NOMO-1 (cell line): ENCODE results near the gene MRS2.
"Not testable (repeated sequence)": the region's sequence is repeated elsewhere in the genome, so short reads cannot be mapped to it uniquely, and the experiment has no call there.

Experiments used
- DNase-seq, 2 experiments: peaks; one replicate each; lab custom pipeline; 2025; ENCODE audit not compliant: unreplicated experiment in 2 of 2; lab: John Stamatoyannopoulos, UW

The MRS2 gene, protein sequence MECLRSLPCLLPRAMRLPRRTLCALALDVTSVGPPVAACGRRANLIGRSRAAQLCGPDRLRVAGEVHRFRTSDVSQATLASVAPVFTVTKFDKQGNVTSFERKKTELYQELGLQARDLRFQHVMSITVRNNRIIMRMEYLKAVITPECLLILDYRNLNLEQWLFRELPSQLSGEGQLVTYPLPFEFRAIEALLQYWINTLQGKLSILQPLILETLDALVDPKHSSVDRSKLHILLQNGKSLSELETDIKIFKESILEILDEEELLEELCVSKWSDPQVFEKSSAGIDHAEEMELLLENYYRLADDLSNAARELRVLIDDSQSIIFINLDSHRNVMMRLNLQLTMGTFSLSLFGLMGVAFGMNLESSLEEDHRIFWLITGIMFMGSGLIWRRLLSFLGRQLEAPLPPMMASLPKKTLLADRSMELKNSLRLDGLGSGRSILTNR

DNA sequence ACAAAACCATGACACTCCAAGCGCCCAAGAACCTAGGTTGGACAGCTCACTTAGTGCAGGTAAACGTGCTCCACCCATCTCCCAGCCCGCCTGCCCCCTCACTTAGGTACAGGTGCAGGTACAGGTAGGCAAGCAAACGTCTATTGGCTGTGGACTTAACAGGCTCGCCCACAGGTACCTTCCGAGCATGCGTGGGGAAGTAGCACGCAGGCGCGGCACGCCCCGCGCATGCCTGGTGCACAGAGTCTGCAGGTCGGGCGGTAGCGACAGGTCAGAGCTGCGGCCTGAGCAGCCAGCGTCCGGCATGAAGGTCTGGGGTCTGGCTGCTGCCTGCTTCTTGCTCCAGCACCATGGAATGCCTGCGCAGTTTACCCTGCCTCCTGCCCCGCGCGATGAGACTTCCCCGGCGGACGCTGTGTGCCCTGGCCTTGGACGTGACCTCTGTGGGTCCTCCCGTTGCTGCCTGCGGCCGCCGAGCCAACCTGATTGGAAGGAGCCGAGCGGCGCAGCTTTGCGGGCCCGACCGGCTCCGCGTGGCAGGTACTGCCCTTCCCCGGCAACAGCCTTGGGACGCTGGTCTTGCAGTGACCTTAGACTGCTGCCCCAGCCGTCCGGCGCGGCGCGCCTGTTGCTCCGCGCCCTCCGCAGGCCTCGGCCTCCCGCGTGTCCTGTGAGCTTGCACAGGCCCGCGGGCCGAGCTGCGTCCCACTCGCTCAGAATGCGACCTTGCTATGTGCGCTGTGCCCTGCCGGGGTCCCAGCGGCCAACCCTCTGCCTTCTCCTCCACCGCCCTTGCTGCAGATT lies at the start of gene MRS2:
MRS2 (plus strand) TSS at position 240 of the 804 bp plus-strand sequence; CDS start at position 351, 111 bp downstream.
- peak; percentile 33 to 55 for DNase-seq

DNA sequence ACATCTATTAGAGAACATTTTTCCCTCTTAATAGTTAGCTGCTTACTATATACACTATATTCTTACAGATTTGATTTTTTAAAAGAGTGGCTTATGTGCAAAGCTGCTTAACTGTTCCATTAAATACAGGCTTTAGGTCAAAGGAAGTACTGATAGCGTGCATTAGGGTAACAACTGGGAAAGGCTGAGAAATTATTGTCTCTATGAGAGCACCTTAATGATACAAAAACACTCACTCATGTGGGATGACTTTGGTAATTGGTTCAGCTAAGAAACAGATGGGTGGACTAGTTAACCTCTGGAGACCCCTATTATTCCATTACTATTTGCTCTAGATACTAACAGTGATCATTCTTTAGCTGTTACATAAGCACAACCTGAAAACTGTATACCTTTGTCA lies 48.9 kb upstream of the MRS2 start:
- no peak for DNase-seq

DNA sequence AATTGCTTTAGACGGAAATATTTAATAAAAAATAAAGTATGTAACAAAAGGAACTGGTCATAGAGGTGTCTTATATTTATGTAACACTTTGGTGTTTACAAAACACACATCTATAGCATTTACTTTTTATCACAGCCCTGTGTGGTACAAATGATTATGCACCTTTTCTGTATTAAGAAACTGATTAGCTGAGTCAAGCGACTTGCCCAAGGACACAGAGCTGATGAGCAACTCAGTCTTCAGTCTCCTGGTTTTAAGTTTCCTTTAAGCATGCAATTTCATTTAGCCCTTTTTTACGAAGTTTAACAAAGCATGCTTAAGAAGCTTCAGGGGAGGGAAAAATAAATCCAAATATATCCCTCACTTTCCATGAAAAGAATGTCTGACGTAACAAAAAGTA lies 47.3 kb upstream of the MRS2 start:
- DNase-seq = no peak

DNA sequence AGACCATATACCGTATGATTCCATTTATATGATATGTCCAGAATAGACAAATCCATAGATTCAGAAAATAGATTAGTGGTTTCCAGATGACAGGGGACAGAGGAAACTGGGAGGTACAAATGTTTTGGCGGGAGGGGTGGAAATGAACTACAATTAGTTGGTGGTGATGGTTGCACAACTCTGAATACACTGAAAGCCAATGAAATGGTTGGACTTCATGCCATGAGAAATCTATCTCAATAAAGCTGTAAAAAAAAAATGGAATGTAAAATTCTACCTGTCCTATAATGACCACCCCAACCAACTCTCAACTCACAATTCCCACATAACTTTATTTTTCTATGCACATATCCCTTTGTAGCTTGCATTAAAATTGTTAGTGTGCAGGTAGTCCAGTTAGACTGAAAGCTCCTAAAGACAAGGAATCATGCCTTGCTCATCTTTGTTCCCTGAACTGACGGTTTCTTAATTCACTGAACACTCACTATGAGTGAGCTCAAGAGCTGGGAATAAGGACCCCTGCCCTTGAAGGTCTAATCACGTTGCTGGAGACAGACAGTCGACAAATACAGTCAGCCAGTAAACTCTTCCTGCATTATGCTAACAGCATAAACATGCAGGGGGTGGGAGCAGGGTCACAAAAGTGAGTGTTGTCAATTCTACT lies 46.3 kb upstream of the MRS2 start:
- DNase-seq = no peak

DNA sequence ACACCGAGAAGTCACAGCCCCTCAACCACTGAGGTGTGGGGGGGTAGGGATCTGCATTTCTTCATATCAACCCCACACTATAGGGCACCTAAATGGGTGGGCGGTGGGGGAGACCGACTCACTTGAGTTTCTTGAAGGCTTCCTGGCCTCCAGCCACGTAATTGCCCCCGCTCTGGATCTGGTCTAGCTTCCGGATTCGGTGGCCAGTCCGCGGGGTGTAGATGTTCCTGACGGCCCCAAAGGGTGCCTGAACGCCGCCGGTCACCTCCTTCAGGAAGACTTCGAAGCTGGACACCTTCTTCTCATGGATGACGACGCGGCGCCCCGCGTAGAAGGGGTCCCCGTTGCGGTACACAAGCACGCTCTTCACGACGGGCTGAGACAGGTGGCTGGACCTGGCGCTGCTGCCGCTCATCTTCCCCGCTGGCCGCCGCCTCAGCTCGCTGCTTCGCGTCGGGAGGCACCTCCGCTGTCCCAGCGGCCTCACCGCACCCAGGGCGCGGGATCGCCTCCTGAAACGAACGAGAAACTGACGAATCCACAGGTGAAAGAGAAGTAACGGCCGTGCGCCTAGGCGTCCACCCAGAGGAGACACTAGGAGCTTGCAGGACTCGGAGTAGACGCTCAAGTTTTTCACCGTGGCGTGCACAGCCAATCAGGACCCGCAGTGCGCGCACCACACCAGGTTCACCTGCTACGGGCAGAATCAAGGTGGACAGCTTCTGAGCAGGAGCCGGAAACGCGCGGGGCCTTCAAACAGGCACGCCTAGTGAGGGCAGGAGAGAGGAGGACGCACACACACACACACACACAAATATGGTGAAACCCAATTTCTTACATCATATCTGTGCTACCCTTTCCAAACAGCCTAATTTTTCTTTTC lies 45.2 kb upstream of the MRS2 start, which contains the start of gene DCDC2:
DCDC2 (minus strand) TSS at position 724 of the 883 bp plus-strand sequence; CDS start at position 415, 309 bp downstream.
- peak in 1 of 2 experiments; percentile 17 for DNase-seq

DNA sequence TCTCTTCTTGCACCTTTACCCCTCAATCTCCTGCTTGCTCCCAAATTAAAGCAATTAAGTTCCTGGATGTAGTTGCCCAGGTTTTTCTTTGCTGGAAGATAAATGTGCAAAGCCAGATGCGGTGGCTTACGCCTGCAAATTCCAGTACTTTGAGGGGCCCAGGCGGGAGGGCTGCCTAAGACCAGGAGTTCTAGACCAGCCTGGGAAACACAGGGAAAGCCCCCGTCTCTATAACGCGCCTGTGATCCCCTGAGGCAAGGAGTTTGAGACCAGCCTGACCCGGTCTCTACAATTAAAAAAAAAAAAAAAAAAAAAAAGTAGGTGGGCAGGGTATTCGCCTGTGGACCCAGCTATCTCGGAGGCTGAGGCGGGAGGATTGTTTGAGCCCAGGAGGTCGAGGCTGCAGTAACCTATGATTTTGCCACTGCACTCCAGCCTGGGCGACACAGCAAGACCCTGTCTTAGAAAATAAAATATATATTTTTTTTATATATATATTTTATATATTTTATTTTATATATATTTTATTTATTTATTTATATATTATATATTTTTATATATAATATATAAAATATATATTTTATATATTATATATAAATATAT lies 44.4 kb upstream of the MRS2 start:
- DNase-seq = no peak

DNA sequence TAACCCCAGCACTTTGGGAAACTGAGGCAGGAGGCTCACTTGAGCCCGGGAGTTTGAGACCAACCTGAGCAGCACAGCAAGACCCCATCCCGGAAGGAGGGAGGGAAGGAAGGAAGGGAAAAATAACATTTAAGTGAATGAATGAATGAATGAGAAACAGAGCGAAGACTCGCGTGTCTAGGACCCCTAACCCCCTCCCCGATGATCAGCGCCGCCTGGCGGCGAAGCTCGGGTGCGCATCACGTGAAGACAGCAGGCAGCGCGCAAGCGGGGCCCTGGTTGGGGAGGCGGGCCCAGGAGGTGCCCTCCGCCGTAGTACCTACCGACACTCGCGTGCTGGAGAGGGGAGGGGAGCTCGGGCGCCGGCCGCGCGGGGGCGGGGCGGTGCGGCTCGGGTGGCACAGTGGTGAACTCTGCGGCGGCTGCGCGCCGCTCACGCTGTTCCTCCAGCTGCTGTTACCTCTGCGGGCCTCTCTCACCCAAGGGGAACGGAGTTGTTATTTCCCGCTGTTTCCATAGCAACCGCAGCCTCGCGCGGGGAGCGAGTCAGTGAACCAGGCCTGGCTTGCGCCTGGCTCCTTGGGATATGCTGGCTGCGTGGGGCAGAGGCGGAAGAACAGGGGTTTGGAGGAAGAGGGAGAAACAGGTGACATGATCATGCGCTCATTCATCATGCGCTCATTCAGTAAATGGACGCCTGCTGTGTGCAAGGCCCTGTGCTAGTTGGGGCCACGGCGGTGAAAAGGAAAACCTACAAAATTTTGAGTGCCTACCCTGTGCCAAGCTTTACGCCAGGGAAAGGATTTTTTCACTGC lies 42.9 kb upstream of the MRS2 start:
- DNase-seq = peak; percentile 61 to 71

DNA sequence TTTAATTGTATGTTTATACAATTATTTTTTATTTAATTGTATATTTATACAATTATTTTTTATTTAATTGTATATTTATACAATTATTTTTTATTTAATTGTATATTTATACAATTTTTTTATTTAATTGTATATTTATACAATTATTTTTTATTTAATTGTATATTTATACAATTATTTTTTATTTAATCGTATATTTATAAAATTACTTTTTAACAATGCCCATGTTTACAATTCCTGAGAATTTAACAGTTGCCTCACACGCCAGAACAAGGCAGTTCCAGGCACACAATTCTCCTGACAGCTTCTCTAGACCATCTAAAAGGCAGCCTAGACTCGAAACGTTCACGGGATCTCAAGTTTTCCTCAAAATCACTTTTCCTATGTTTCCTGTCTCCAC lies 40.4 kb upstream of the MRS2 start:
- not testable (repeated sequence) for DNase-seq

DNA sequence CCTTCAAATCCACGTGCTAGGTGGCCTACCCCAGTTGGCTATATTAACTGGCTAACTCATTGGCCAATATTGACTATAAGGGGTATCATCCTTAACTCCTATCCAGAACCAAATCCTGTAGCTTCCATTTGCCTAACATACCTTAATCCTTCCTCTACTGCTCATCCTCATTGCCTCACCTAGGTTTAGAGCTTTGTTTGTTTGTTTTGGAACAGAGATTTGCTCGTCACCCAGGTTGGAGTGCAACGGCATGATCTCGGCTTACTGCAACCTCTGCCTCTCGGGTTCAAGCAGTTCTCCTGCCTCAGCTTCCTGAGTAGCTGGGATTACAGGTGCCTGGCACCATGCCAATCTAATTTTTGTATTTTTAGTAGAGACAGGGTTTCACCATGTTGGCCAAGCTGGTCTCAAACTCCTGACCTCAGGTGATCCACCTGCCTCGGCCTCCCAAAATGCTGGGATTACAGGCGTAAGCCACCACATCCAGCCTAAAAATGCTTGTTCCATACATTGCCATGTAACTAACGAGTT lies 37.6 kb upstream of the MRS2 start:
- DNase-seq = not testable (repeated sequence)

DNA sequence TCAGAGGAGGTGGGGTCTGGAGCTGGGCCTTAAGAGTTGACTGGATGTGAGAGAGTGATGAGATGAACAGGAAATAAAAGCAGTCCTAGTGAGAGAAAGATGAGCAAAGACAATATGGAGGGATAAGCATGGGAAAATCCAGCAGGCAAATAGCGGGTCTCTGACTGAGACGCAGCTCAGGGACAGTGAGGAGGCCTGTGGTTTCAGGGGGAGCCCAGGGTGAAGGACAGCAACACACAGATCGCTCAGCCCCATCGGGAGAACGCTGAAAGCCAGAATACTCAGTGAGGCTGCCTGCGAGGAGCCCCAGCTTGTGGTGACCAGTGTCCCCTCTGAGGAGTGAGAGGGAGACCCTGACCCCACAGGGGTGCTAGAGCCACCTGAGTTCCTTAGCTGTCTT lies 28.1 kb upstream of the MRS2 start:
- DNase-seq = no peak

DNA sequence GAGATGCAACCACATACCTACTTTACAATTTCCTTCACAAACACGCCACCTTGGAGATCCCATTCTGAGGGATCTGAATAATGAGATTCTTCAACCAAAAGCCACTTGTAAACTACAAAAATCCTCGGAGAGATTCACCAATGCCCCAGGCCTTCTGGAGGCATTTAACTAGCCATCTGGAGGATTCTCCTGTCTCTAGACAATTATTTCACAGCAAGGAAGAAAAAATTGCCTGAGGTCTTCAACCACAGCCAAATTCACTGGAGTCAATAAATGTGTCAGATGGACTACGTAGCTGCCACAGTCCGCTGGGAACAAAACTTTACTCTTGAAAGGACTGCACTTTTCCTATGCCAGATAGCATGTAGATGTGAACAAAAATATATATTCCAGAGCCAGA lies 25.9 kb upstream of the MRS2 start:
- DNase-seq = no peak

DNA sequence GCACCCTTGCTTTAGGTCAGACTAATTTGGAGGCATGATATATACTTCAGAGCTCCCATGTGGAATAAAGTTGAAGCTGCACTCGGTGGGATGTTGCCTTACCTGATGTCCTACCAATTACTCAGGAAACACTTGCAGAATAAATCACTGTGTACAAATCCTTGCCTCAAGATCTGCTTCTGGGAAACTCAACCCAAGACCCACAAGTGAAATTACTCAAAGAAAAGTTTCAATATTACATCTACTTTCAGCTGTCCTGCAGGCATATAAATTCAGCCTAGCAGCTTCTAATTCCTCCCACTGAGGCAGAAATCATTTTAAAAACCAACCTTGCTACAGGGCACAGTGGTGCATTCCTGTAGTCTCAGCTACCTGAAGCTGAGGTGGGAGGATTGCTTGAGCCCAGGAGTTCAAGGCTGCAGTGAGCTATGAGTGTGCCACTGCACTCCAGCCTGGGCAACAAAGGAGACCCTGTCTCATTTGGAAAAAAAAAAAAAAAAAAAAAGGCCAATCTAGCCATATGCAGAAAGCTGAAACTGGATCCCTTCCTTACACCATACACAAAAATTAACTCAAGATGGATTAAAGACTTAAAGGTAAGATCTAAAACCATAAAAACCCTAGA lies 24.2 kb upstream of the MRS2 start:
- no peak for DNase-seq

DNA sequence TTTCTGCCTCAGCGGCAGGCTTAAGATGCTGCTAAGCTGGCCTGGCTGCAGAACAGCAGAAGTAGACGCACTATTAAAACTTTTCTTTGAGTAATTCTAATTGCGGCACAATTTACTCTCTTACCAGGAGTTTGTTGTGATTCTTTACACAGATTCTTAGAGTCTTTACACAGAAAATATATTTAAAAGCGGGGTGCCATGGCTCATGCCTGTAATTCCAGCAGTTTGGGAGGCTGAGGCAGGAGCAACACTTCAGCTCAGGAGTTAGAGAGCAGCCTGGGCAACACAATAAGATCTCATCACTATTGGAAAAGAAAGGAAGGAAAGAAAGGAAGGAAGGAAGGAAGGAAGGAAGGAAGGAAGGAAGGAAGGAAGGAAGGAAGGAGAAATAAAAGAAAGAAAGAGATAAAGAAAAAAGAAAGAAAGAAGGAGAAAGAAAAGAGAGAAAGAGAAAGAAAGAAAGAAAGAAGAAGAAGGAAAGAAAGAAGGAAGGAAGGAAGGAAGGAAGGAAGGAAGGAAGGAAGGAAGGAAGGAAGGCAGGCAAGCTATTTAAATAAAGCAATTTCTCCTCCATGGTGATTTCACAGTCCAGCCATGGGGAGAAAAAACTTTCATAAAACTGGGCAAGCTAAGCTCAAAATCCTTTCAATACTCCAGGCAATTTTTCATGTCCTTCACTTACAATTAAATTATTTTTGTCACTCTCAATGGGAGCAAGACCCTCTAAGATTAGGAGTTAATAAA lies 21.1 kb upstream of the MRS2 start:
- no peak for DNase-seq

DNA sequence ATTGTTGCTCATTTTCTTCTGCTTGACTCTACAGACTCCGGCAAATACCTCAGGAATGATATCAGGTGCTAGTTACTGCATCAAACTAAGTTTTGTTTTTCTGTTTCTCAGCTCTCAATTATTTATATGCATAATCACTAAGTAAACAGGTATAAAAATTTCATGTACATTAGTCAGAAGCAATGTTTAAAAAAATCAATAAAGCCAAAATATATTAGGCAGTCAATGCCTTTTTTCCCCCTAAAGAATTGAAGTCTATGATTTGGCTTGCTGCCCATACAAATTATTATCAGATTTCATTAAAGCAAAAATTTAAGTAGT lies 20.6 kb upstream of the MRS2 start:
- DNase-seq = no peak

DNA sequence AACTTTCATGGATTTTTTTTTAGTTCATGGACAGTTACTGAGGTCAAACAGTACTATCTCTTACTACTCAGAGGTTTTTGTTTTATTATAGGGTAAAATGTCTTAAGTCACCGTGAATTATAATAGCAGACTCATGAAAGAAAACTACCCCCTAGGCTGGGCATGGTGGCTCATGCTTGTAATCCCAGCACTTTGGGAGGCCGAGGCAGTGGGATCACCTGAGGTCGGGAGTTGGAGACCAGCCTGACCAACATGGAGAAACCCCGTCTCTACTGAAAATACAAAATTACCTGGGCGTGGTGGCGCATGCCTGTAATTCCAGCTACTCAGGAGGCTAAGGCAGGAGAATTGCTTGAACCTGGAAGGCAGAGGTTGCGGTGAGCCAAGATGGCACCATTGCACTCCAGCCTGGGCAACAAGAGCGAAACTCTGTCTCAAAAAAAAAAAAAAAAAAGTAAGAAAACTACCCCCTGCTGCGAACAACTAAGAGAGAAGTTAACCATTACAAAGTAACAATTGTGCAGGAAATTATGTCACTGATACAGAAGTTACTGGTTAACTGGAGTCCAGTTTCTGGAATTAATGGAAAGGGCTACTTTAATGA lies 19.7 kb upstream of the MRS2 start:
- DNase-seq = not testable (repeated sequence)

DNA sequence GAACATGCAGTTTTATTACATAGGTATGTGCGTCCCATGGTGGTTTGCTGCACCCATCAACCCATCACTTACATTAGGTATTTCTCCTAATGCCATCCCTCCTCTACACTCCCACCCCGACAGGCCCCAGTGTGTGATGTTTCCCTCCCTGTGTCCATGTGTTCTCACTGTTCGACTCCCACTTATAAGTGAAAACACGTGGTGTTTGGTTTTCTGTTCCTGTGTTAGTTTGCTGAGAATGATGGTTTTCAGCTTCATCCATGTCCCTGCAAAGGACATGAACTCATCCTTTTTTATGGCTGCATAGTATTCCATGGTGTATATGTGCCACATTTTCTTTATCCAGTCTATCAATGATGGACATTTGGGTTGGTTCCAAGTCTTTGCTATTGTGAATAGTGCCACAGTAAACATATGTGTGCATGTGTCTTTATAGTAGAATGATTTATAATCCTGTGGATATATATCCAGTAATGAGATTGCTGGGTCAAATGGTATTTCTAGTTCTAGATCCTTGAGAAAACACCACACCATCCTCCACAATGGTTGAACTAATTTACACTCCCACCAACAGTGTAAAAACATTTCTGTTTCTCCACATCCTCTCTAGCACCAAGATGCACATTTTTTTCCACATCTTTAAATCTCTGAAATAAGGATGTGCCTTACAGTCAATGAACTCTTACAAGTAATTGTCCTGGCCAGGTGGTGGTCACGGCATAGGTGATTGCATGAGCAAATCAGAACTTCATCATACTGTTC lies 18.2 kb upstream of the MRS2 start:
- not testable (repeated sequence) for DNase-seq
